HG03460 (cell line): Measurements from ENCODE around the gene RGS11.
"Not testable (repeated sequence)": the region's sequence is repeated elsewhere in the genome, so short reads cannot be mapped to it uniquely, and the experiment has no call there.

Experiments
- ATAC-seq: cut with Tn5 transposase; IDR thresholded peaks from one replicate; pipeline ENCODE4 v1.9.1; 2021; ENCODE audit not compliant: unreplicated experiment

Gene RGS11

DNA sequence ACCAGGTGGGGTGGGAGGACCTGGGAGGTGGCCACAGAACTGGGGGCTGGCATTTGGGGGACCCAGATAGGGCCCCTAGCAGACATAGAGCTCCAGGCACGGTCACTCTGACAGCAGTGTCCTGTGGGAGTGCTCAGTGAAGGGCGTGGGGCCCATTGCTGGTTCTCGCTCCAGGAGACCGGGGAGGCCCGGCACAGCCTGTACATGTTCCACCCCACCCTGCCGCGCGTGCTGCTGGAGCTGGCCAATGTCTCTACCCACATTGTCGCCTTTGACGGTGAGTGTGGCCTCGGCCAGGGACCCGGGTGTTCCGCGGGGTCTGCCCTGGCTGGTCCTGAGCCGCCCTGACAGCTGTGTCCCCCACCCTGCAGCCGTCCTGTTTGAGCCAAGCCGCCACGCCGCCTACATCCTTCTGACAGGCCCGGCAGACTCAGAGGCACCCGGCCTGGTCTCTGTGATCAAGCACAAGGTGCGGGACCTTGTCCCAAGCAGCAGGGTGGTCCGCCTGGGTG is 11.2 kb downstream of the RGS11 start:
- no peak for ATAC-seq

DNA sequence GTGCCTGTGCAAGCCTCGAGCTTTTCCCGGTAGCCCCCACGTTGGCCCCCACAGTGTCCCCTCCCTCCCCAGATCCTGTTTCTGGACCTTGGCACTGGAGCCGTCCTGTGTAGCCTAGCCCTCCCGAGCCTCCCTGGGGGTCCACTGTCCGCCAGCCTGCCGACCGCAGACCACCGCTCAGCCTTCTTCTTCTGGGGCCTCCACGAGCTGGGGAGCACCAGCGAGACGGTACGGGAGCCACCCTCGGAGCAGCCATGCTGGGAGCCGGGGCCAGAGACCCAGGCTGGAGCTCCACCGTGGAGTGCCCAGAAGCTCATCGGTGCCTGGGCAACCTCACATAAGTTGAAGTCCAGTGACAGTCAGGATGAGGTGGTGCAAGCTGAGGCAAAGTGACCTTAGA is 11.8 kb downstream of the RGS11 start:
- no peak for ATAC-seq

DNA sequence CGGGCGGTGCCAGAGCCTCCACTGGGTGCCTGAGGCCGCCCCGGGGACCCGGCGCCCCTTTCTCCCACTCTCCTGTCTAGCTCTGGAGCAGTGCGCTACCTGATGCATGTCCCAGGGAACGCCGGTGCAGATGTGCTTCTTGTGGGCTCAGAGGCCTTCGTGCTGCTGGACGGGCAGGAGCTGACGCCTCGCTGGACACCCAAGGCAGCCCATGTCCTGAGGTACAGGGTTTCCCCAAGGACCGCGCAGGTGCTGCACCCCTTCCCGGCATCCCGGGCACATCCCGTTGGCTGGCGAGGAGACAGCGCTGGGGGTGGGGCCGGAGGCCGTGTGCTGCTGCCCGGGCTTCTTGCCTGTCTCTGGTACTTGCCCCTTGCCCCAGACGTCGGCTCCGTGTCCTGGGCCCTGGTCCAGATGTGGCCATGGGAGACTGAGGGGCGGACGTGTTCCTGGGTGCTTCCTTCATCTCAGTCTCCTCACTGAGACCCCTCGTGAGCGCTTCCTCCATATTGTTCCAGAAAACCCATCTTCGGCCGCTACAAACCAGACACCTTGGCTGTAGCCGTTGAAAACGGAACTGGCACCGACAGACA is 12.5 kb downstream of the RGS11 start:
- no peak for ATAC-seq

DNA sequence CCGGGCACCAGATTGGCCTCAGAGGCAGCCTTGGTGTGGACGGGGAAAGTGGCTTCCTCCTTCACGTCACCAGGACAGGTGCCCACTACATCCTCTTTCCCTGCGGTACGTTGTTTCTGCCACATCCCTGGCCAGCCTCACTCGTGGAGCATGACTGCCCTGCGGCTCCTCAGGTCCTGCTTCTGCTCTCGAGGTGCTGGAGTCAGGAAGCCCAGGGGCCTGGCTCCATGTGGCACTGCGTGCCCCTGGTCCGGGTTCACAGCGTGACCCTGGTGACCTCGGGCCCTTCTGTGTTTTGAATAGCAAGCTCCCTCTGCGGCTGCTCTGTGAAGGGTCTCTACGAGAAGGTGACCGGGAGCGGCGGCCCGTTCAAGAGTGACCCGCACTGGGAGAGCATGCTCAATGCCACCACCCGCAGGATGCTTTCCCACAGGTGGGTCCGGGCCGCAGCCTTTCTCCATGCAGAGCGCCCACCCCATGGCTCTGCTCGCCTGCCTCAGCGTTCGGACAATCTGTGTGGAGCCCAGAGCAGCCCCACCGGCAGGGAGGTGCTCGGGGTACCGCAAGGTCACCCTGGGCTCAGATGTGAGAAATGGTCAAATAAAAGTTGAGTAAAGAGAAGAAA is 13.5 kb downstream of the RGS11 start:
- ATAC-seq = no peak

DNA sequence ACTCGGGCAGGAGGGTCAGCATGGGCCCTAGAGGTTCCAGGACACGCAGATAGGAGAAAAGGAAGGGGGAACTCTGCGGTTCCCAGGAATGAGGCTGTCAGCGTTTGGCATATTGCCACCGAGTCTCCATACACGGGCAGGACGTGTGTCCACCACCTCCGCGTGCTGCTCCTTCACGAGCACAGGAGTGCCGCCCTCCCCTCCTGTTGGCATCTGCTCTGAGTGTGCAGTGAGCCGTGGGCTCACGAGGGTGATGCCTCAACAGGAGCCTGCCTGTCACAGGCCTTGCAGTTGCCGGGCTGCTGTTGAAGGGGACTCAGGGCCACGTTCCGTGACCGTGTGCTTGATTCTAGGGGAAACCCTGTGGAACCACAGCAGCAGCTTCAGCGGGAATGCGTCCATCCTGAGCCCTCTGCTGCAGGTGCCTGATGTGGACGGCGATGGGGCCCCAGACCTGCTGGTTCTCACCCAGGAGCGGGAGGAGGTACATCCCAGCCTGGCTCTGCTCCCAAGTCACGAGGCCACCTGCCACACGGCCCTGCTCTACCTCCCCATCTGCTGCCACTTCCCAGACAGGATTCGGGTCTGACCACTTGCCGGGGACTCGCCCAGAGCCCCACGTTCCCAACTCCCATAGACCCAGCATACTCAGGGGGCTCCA is 14.6 kb downstream of the RGS11 start:
- no peak for ATAC-seq

DNA sequence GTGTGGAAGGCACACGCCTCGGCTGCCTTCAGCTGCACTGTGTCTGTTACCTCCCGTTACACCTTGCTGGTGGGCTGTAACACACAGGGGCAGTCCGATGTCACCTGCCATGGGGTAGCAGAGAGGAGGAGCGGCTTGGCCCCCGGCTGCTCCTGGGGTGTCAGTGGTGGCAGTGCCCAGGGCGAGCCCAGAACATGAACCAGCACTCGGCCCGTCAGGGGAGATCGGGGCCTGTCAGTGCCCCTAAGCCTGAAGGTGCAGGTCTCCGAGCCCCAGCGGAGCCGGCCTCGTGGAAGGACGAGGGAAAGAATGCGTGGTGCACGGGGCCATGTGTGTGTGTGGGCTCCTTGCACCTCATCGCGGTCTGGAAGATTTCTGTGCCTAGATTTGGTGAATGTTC is 15.4 kb downstream of the RGS11 start:
- ATAC-seq = no peak

DNA sequence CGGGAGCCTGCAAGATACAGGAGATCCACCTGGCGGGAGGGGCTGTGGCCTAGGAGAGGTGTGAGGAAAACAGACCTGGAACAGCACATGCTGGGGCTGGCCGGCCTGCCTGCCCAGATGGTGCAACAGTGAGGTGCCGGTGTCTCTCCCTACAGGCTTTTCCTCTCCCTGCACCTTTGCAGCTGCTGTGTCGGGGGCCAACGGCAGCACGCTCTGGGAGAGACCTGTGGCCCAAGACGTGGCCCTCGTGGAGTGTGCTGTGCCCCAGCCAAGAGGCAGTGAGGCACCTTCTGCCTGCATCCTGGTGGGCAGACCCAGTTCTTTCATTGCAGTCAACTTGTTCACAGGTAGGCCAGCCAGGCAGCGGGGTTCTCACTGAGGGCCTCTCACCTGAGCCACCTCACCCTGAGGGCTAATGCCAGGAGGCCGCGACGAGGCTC is 15.9 kb downstream of the RGS11 start:
- no peak for ATAC-seq

DNA sequence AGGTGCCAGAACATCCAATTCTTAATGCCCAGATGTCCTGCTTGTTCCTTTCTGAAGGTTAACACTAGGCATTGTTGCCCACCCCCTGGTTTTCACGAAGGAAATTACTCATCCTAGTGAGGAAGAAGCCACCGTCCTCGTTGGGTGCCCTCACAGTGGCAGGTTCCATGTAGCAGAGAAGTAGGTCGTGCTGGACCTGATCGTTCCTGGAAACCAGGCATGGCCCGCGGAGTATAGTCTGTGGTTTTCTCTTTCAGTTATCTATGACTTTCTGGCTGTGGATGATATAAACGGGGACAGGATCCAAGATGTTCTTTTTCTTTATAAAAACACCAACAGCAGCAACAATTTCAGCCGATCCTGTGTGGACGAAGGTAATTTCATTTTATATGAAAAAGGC is 16.5 kb downstream of the RGS11 start:
- ATAC-seq = no peak

DNA sequence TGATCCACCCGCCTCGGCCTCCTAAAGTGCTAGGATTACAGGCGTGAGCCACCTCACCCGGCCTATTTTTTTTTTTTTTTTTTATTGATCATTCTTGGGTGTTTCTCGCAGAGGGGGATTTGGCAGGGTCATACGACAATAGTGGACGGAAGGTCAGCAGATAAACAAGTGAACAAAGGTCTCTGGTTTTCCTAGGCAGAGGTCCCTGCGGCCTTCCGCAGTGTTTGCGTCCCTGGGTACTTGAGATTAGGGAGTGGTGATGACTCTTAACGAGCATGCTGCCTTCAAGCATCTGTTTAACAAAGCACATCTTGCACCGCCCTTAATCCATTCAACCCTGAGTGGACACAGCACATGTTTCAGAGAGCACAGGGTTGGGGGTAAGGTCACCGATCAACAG is 17.7 kb downstream of the RGS11 start:
- ATAC-seq = not testable (repeated sequence)

DNA sequence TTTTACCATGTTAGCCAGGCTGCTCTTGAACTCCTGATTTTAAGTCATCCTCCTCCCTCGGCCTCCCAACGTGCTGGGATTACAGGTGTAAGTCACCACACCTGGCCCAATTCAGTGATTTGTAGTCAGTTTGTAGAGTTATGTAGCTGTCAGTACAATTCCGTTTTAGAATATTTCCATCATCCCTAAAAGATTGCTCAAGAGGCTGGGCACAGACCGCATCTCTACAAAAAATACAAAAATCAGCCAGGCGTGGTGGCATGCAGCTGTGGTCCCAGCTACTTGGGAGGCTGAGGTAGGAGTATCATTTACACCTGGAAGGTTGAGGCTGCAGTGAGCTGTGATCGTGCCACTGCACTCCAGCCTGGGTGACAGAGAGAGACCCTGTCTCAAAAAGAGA is 20.6 kb downstream of the RGS11 start:
- no peak for ATAC-seq

DNA sequence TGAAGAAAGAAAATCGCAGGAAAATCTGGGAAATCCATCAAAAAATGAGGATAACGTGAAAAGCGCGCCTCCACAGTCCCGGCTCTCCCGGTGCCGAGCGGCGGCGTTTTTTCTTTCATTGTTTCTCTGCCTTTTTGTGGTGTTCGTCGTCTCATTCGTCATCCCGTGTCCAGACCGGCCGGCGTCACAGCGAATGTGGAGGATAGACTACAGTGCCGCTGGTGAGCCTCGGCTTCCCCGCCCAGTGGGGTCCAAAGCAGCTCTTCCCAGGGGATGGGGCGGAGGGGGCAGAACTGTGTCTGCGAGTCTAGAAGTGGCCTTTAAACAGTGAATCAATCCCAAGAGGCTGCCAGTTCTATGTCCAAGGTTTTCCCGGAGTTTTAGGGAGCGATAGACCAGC is 21.3 kb downstream of the RGS11 start:
- ATAC-seq = no peak

DNA sequence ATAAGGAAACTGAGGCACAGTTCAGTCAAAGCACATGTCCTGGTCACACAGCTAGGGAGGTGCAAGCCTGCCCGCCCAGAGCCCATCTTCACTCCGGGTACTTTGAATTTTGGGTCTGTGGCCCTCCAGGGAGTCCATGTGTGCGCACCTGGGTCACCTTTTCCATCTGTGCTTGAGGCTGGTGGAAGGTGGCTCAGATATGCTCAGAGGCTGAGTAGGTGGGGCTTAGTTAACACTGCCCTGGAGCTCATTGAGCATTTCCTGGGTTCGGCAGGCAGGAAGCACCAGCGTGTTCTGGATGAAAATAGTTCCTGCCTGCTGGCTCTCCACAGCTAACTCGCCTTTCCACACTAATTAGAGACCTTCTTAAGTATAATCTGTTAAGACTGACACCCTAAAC is 21.9 kb downstream of the RGS11 start:
- no peak for ATAC-seq

DNA sequence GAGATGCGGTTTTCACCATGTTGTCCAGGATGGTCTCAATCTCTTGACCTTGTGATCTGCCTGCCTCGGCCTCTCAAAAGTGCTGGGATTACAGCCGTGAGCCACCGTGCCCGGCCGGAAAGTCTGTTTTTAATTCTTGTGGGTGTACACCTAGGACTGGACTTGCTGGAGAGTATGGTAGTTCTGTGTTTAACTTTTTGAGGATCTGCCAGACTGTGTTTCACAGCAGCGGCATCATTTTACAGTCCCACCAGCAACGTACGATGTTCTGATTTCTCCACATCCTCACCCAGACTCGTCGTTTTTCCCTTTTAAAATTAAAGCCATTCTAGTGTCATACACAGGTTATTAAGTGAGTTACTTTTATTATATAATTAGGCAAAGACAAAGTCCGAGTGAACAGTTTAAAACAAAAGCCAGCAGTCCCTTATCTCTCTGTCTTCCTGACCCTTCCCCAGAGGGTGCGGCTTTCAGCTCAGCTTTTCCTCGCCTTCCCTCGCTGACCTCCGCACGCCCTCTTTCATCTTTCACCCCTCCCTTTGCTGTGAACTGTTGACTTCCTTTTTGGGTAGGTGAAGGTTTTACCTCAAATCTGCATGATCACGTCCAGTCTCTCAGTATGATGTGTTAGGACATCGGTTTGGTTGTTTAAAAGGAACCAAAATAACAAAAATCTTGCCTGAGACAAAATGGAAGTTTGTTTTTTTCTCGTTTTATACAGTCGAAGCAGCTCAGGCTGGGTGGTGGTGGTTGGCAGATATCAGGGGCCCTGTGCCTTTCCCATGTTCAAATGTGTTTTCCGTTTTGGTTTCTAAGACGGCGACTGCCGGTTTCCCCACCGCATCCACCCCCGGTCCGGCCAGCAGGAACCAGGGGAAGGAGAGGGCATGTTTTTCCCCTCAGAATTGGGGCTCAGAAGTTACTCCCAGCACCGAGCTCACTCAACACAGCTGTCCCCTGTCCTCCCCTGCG is 23.1 kb downstream of the RGS11 start:
- no peak for ATAC-seq

DNA sequence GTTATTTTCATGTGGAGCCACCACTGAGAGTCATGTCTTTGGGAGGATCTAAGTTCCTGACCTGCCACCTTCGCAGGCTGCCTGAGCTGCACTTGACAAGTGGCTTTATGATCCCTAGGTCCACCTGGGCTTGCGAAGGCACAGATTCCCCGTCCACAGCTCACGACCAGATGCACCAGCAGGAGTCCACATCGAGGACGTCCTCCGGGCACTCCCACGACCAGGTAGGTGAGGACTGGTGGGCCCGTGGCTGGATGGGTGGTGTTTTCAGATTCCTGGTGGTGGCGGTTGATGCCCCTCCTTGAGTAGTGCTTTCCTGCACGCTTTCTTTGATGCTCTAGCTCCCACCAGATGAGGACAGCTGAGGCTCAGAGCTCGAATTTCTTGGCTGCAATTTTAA is 26.3 kb downstream of the RGS11 start:
- ATAC-seq = no peak

DNA sequence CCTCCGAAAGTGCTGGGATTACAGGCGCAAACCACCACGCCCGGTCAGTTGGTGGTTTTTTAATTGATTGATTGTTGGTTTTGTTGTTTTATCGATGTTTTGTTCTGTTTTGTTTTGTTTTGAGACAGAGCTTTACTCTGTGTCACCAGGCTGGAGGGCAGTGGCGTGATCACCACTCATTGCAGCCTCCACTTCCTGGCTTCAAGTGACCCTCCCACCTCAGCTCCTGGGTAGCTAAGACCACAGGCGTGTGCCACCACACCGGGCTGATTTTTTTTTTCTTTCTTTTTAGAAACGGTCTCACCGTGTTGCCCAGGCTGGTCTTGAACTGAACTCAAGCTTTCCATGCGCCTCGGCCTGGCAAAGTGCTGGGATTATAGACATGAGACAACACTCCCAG is 28.7 kb downstream of the RGS11 start:
- ATAC-seq = no peak

DNA sequence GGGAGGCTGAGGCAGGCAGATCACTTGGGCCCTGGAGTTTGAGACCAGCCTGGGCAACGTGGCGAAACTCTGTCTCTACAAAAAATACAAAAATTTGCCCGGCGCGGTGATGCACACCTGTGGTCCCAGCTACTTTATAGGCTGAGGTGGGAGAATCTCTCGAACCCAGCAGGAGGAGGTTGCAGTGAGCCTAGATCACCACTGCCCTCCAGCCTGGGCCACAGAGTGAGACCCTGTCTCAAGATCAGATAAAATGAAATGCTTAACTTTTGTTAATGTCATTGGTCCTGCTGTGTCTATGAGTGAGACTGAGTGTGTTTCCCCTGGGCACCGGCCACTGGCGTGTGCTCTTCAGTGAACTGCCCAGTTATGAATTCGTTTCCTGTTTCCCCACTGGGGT is 30.6 kb downstream of the RGS11 start:
- no peak for ATAC-seq

DNA sequence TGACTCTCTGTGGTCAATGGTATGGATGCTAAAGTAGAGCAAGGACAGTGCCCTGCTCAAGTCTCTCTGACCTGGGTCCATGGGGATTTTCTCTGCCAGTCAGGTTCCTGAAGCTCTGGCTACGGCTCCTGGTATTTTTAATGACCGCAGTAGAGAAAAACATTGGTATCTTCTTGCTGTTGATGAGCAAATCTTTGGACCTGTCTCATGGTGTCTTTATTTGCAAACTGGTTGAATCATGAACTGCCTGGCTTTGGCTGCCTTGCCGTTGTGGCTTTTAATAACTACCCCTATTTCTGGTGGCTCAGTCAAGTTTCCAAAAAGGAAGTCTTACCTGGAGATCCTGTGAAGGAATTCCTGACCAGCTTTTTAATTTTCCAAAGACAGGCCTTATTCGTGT is 32.4 kb downstream of the RGS11 start:
- ATAC-seq = no peak

DNA sequence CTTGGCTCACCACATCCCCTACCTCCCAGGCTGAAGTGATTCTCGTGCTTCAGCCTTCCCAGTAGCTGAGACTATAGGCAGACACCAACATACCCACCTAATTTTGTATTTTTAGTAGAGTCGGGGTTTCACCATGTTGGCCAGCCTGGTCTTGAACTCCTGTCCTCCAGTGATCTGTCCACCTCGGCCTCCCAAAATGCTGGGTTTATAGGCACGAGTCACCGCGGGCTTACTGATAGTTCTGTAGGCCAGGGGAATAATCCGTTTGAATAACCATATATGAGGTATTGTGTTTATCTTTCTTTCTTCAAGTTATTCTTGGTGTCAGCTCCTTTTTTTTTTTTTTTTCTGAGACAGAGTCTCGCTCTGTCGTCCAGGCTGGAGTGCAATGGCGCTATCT is 33.5 kb downstream of the RGS11 start:
- no peak for ATAC-seq

DNA sequence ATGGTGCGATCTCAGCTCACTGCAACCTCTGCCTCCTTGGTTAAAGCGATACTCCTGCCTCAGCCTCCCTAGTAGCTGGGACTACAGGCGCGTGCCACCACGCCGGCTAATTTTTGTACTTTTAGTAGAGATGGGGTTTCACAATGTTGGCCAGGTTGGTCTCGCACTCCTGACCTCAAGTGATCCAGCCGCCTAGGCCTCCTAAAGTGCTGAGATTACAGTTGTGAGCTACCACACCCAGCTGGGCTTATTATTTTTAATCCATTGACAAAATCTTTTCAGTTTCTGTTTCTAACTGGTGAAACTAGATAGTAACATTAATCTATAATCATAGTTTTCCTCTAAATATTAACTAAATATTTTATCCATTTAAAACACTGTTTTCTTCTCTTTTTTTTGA is 35.2 kb downstream of the RGS11 start:
- no peak for ATAC-seq

DNA sequence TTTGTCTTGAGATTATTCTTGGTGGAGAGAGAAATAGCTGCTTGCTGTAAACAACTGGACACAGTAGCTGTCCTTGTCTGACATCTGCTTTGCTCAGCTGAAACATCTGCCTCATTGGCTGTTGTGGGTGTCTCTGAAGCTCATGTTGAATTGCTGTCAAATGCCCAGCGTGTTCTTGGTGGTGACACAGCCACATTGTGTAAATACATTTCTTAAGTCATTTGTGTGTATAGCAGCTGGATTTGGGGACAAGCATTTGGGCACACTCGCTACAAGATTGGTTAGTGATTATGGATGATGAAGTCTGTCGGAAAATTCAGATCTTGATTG is 35.8 kb downstream of the RGS11 start:
- ATAC-seq = no peak

DNA sequence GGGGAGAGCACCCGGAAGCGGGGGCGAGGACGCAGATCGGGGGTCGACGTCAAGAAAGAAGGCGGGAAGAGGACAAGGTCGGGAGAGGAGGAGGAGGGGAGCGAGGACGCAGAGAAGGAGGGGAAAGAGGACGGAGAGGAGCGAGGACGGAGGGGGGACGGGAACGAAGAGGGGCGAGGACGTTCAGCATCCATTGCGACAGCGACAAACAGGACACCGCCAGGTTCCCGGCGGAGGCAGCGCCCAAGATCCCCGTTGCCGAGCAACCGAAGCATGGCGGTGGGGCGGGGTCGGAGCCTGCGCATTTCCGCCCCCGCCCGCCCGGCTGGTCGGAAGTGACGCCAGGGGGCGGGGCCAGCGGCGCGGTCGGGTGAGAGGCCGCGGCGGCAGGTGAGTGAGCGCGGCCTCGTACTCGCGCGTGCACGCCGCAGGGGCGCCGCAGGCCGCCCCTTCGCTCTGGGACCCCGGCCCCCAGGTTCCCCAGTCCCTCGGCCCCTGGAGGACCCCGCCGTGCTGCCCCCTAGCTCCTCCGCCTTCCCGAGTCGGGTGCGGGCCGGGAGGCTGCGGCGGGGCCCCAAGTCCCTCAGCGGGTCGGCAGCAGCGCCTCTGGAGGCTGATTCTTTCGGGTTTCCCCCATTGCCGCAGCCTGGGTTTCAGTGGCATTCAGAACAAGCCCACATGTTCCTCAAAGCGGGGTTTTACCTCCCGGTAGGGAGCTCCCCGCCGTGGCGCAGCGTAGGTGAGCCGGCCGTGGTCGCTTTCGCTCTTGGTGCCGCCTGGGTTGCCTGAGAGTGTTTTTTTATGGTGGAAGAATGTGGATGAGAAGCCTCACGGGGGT is 41.1 kb downstream of the RGS11 start, which contains the start of gene FAM234A:
FAM234A (plus strand) TSS at position 354 of the 838 bp plus-strand sequence. CDS start 19,593 bp downstream, outside the sequence.
- ATAC-seq = peak; percentile 83
